Keratinocyte (primary cell): ENCODE data around the gene KDM5B. TPM values are rescaled to one million over a fixed set of nuclear protein-coding genes. Genes with fewer than 3 reads are reported as not detected.

Experiments
- DNase-seq: peaks from one replicate; pipeline ENCODE4 v3.0.0-alpha.2; 2011; ENCODE audit warnings: low read depth, missing footprints, low spot score
- FAIRE-seq: peaks from 2 replicates; lab custom pipeline; 2011; peaks lifted over from hg19 to GRCh38; lab: Jason Lieb, UNC
- H2AFZ ChIP-seq: 2 replicates; pipeline ENCODE4 v1.6.0; 2012; ENCODE audit warnings: low read length, control low read depth, inconsistent platforms; ENCODE audit not compliant: control insufficient read depth
- H3K27ac ChIP-seq: 2 replicates; pipeline ENCODE4 v1.5.1; 2011; ENCODE audit warnings: low read length; ENCODE audit not compliant: control insufficient read depth, insufficient read depth
- H3K27me3 ChIP-seq: 3 replicates; pipeline ENCODE4 v1.6.0; 2011; ENCODE audit warnings: low read length; ENCODE audit not compliant: control insufficient read depth, insufficient read depth; ENCODE audit errors: extremely low read depth
- H3K36me3 ChIP-seq, 2 experiments: 2 replicates in 1 of 2; 3 replicates in 1 of 2; pipeline ENCODE4 v1.5.1; 2011; ENCODE audit warnings: low read length in 2 of 2, mild to moderate bottlenecking in 1 of 2; ENCODE audit not compliant: control insufficient read depth in 2 of 2, insufficient read depth in 2 of 2; ENCODE audit errors: extremely low read depth in 1 of 2
- H3K4me1 ChIP-seq: 3 replicates; pipeline ENCODE4 v1.5.1; 2011; ENCODE audit warnings: low read length; ENCODE audit not compliant: control insufficient read depth, insufficient read depth; ENCODE audit errors: extremely low read depth
- H3K4me2 ChIP-seq: 3 replicates; pipeline ENCODE4 v1.6.0; 2011; ENCODE audit warnings: low read depth, low read length; ENCODE audit not compliant: control insufficient read depth, insufficient read depth; ENCODE audit errors: extremely low read depth
- H3K4me3 ChIP-seq, 3 experiments: fragments of 200-600 bp in 1 of 3; sonication (generic) in 1 of 3; 2 replicates in 2 of 3; 3 replicates in 1 of 3; pipeline ENCODE4 v1.5.1; 2011 to 2016; ENCODE audit warnings: low read length in 3 of 3, mild to moderate bottlenecking in 3 of 3, control low read depth in 2 of 3, inconsistent platforms in 1 of 3, low read depth in 1 of 3, mixed read lengths in 1 of 3, mixed run types in 1 of 3, moderate library complexity in 1 of 3; ENCODE audit not compliant: control insufficient read depth in 2 of 3, insufficient read depth in 2 of 3; ENCODE audit errors: extremely low read depth in 1 of 3
- H3K79me2 ChIP-seq: 2 replicates; pipeline ENCODE4 v1.6.0; 2012; ENCODE audit warnings: low read length; ENCODE audit not compliant: control insufficient read depth, insufficient read depth
- H3K9ac ChIP-seq: 3 replicates; pipeline ENCODE4 v1.6.0; 2011; ENCODE audit warnings: low read length; ENCODE audit not compliant: control insufficient read depth, insufficient read depth; ENCODE audit errors: extremely low read depth
- H3K9me1 ChIP-seq: 3 replicates; pipeline ENCODE4 v1.6.0; 2011; ENCODE audit warnings: low read length; ENCODE audit not compliant: control insufficient read depth, insufficient read depth; ENCODE audit errors: extremely low read depth
- H3K9me3 ChIP-seq: 2 replicates; pipeline ENCODE4 v1.5.1; 2012; ENCODE audit warnings: low read depth, low read length; ENCODE audit not compliant: control insufficient read depth
- H4K20me1 ChIP-seq: 3 replicates; pipeline ENCODE4 v1.6.0; 2011; ENCODE audit warnings: low read length; ENCODE audit not compliant: control insufficient read depth, insufficient read depth; ENCODE audit errors: extremely low read depth
- CTCF ChIP-seq, 3 experiments: IDR thresholded peaks in 1 of 3; conservative IDR thresholded peaks in 1 of 3; optimal IDR thresholded peaks in 1 of 3; 2 replicates in 2 of 3; 3 replicates in 1 of 3; pipeline versions ENCODE3 to v1.5.1; 2011; ENCODE audit warnings: low read length in 3 of 3, mild to moderate bottlenecking in 3 of 3, moderate library complexity in 2 of 3, control low read depth in 1 of 3, inconsistent platforms in 1 of 3; ENCODE audit not compliant: insufficient read depth in 2 of 3; ENCODE audit errors: extremely low read depth in 1 of 3
- EZH2 ChIP-seq: IDR thresholded peaks from one replicate; pipeline ENCODE4 v1.6.1; 2012; ENCODE audit warnings: inconsistent platforms, mild to moderate bottlenecking, low read length, moderate library complexity
- dilution Hi-C: fragments of 300-500 bp; cut with MboI; formaldehyde crosslinking; loops from one replicate; pipeline ENCODE4 v1.7.0; 2020; ENCODE audit warnings: low sequenced_read_pairs; ENCODE audit not compliant: extremely low pct_ligation_motif_present
- polyA plus RNA-seq, 5 experiments: library from polyadenylated mRNA; depleted of rRNA in 3 of 5; stranded (reverse) in 3 of 5; stranded (forward) in 1 of 5; unstranded in 1 of 5; fragments of >200 nt; gene quantifications; 1 replicate in 1 of 5; 2 replicates in 3 of 5; 3 replicates in 1 of 5; pipeline versions ENCODE4 v1.2.1 to v1.2.3, GENCODE V29; 2011 to 2012; ENCODE audit warnings: missing spikeins in 2 of 5, low read depth in 1 of 5, low replicate concordance in 1 of 5

Gene KDM5B
- polyA plus RNA-seq, 1 donor (not counting 4 experiments of a cell fraction or from before 2014, with no cell fraction given): 60.1 TPM

- Histone ChIP-seq H3K36me3 (peaks cover 0 to 3% of the 10 kb centered on the region in 2 experiments), H3K4me2 (no peak overlapping the region), H3K9me1 (no peaks in the 10 kb centered on the region), H3K9me3 (no peaks in the 10 kb centered on the region), H3K4me3 (no peak overlapping the region), H2AFZ (no peak overlapping the region), H4K20me1 (peaks cover 7% of the 10 kb centered on the region), H3K27ac (no peak overlapping the region), H3K79me2 (peaks cover 85% of the 10 kb centered on the region), H3K9ac (no peak overlapping the region), H3K4me1 (no peaks in the 10 kb centered on the region), H3K27me3 (no peaks in the 10 kb centered on the region)
- TF ChIP-seq EZH2 (no peak), CTCF (optimal IDR thresholded peaks at IDR 0.05 in 1 of 3, IDR thresholded peaks at IDR 0.05 in 1 of 3, conservative IDR thresholded peaks at IDR 0.05 in 1 of 3; ENCODE audit: extremely low read depth in 1 of 3, insufficient read depth in 2 of 3, low read length in 3 of 3) (no peak)
- no peak for FAIRE-seq
- DNase-seq: no peak
- dilution Hi-C loops: no loop called here
Observed at GRCh38 chr1:202781180-202781579, 27.0 kb downstream of the KDM5B start.

- H3K4me3 ChIP-seq: no peak overlapping the region
- H3K4me2 ChIP-seq: no peak overlapping the region
- H2AFZ ChIP-seq: no peak overlapping the region
- dilution Hi-C loops: no loop called here
- DNase-seq: no peak
- no peak for TF ChIP-seq CTCF (optimal IDR thresholded peaks at IDR 0.05 in 1 of 3, IDR thresholded peaks at IDR 0.05 in 1 of 3, conservative IDR thresholded peaks at IDR 0.05 in 1 of 3; ENCODE audit: extremely low read depth in 1 of 3, insufficient read depth in 2 of 3, low read length in 3 of 3)
- TF ChIP-seq EZH2: no peak
- no peaks in the 10 kb centered on the region for H3K9me1 ChIP-seq
- H3K27ac ChIP-seq: no peak overlapping the region
- H3K36me3 ChIP-seq: peaks cover 10 to 19% of the 10 kb centered on the region in 2 experiments
- H3K27me3 ChIP-seq: no peaks in the 10 kb centered on the region
- no peaks in the 10 kb centered on the region for H3K9me3 ChIP-seq
- no peak overlapping the region for H3K9ac ChIP-seq
- H4K20me1 ChIP-seq: no peaks in the 10 kb centered on the region
- peaks cover 1% of the 10 kb centered on the region for H3K79me2 ChIP-seq
- H3K4me1 ChIP-seq: no peaks in the 10 kb centered on the region
- no peak for FAIRE-seq
Observed at GRCh38 chr1:202770135-202770534, 38.1 kb downstream of the KDM5B start.
